Measurements from ENCODE around the gene TCN2. TPM values are rescaled to one million over a fixed set of nuclear protein-coding genes. Genes with fewer than 3 reads are reported as not detected.

The TCN2 gene
- total RNA-seq, 1 experiment from 2014 or later, result 26.6 TPM

Other genes with a start within 250 kb of the TCN2 start
- 36.0 and 39.5 TPM in 2 replicates for gene RNF215, start 219.8 kb upstream of the TCN2 start, total RNA-seq (2014; rRNA removed)
- gene SEC14L2, start 210.2 kb upstream of the TCN2 start, total RNA-seq (2014; rRNA removed), result 34.8 and 40.8 TPM in 2 replicates
- gene MTFP1, start 181.4 kb upstream of the TCN2 start, total RNA-seq (2014; rRNA removed), result 30.0 and 32.2 TPM in 2 replicates
- not detected in 2 replicates for gene SEC14L3, start 135.2 kb upstream of the TCN2 start, total RNA-seq (2014; rRNA removed)
- gene SEC14L4, start 101.5 kb upstream of the TCN2 start, total RNA-seq (2014; rRNA removed), result 0.13 TPM in 1 of 2 replicates, not detected in the other
- gene SEC14L6, start 60.4 kb upstream of the TCN2 start, total RNA-seq (2014; rRNA removed), result not detected in 2 replicates
- gene GAL3ST1, start 32.5 kb upstream of the TCN2 start, total RNA-seq (2014; rRNA removed), result not detected in 2 replicates
- gene PES1, start 15.3 kb upstream of the TCN2 start, total RNA-seq (2014; rRNA removed), result 98.0 and 112 TPM in 2 replicates
- gene SLC35E4, start 28.6 kb downstream of the TCN2 start, total RNA-seq (2014; rRNA removed), result 40.2 and 42.6 TPM in 2 replicates
- gene DUSP18, start 60.7 kb downstream of the TCN2 start, total RNA-seq (2014; rRNA removed), result 6.8 and 11.9 TPM in 2 replicates
- 18.7 and 24.4 TPM in 2 replicates for gene OSBP2, start 87.7 kb downstream of the TCN2 start, total RNA-seq (2014; rRNA removed)

Data from LHCN-M2 (cell line).